PC-3 (cell line): ENCODE data around the gene SERPINA4. TPM values are rescaled to one million over a fixed set of nuclear protein-coding genes. Genes with fewer than 3 reads are reported as not detected.

Source experiments
- ATAC-seq: fragments of 200-7000 bp; cut with Tn5 transposase; 2 replicates; pipeline ENCODE4 v1.9.1; 2020; ENCODE audit warnings: mild to moderate bottlenecking, moderate library complexity
- BruUV-seq: library from RNA; stranded (reverse); fragments of 400-500 nt; replicated peaks from 2 replicates; lab custom pipeline; 2021; lab: Mats Ljungman, UMichigan
- CTCF ChIA-PET: fragments of 300-600 bp; sonication (Branson Sonifier 250); formaldehyde crosslinking; loops from one replicate; lab custom pipeline; 2022; ENCODE audit warnings: antibody characterized with exemption; lab: Charles Lee
- POLR2A ChIA-PET: fragments of 300-600 bp; sonication (Branson Sonifier 250); formaldehyde crosslinking; loops from one replicate; lab custom pipeline; 2022; ENCODE audit warnings: antibody characterized with exemption; ENCODE audit not compliant: unreplicated experiment; lab: Charles Lee
- DNase-seq: peaks from one replicate; pipeline ENCODE4 v3.0.0-alpha.2; 2015
- H2AFZ ChIP-seq: fragments of 300-600 bp; sonication (generic); 2 replicates; pipeline ENCODE4 v1.6.0; 2016; ENCODE audit warnings: antibody characterized with exemption, low read length
- H3F3A ChIP-seq: fragments of 300-600 bp; sonication (generic); one replicate; pipeline ENCODE4 v1.6.0; 2017; ENCODE audit warnings: antibody characterized with exemption, low read length, control low read depth, mild to moderate bottlenecking; ENCODE audit not compliant: unreplicated experiment
- H3K27ac ChIP-seq: fragments of 300-600 bp; sonication (generic); 2 replicates; pipeline ENCODE4 v1.5.1; 2016; ENCODE audit warnings: mild to moderate bottlenecking, low read length
- H3K27me3 ChIP-seq: fragments of 300-600 bp; sonication (generic); 2 replicates; pipeline ENCODE4 v1.6.1; 2016; ENCODE audit warnings: low read length, mixed read lengths
- H3K36me3 ChIP-seq: fragments of 300-600 bp; sonication (generic); 2 replicates; pipeline ENCODE4 v1.6.1; 2016; ENCODE audit warnings: low read depth, mixed run types, low read length, mixed read lengths
- H3K4me1 ChIP-seq: fragments of 300-600 bp; sonication (generic); 2 replicates; pipeline ENCODE4 v1.5.1; 2016; ENCODE audit warnings: low read length; ENCODE audit not compliant: insufficient read depth
- H3K4me2 ChIP-seq: fragments of 300-600 bp; sonication (generic); 2 replicates; pipeline ENCODE4 v1.6.0; 2016; ENCODE audit warnings: low read length
- H3K4me3 ChIP-seq: fragments of 300-600 bp; sonication (generic); 2 replicates; pipeline ENCODE4 v1.5.1; 2016; ENCODE audit warnings: mild to moderate bottlenecking, low read length, mixed read lengths
- H3K79me2 ChIP-seq: fragments of 300-600 bp; sonication (generic); 2 replicates; pipeline ENCODE4 v1.6.1; 2017; ENCODE audit warnings: low read length, mixed read lengths
- H3K9ac ChIP-seq: fragments of 300-600 bp; sonication (generic); 2 replicates; pipeline ENCODE4 v1.6.0; 2016; ENCODE audit warnings: mild to moderate bottlenecking, low read length
- H3K9me2 ChIP-seq: fragments of 300-600 bp; sonication (generic); replicated peaks from 2 replicates; pipeline ENCODE4 v1.6.1; 2016; ENCODE audit warnings: mixed run types, low read length, mixed read lengths
- H3K9me3 ChIP-seq: fragments of 300-600 bp; sonication (generic); 2 replicates; pipeline ENCODE4 v1.6.1; 2016; ENCODE audit warnings: low read length, mixed read lengths
- H4K20me1 ChIP-seq: fragments of 300-600 bp; sonication (generic); 2 replicates; pipeline ENCODE4 v1.6.1; 2016; ENCODE audit warnings: low read length, mixed read lengths
- CTCF ChIP-seq: fragments of 300-600 bp; sonication (generic); conservative IDR thresholded peaks from 2 replicates; pipeline ENCODE4 v1.5.1; 2017; ENCODE audit warnings: antibody characterized with exemption, low read depth, mild to moderate bottlenecking, low read length
- EZH2 ChIP-seq: fragments of 300-600 bp; sonication (generic); IDR thresholded peaks from one replicate; pipeline ENCODE4 v1.6.1; 2017; ENCODE audit warnings: antibody characterized with exemption, mild to moderate bottlenecking, low read length; ENCODE audit not compliant: unreplicated experiment
- EZH2phosphoT487 ChIP-seq: fragments of 300-600 bp; sonication (generic); IDR thresholded peaks from 2 replicates; pipeline ENCODE4 v1.6.1; 2018; ENCODE audit warnings: mild to moderate bottlenecking, antibody characterized with exemption, low read length, borderline replicate concordance
- intact Hi-C: fragments of 100-400 bp; cut with micrococcal nuclease; formaldehyde crosslinking; loops from 2 replicates; pipeline ENCODE4 v1.9.0; 2023
- total RNA-seq: library from RNA; depleted of rRNA; stranded (reverse); fragments of >200 nt; gene quantifications from 2 replicates; pipeline ENCODE4 v1.2.3, GENCODE V29; 2014

SERPINA4 gene
- total RNA-seq, 1 experiment from 2014 or later, result not detected

- Histone ChIP-seq H3K4me3 (no peak overlapping the region), H3K27ac (no peak overlapping the region), H3F3A (no peaks in the 10 kb centered on the region), H3K27me3 (no peaks in the 10 kb centered on the region), H3K36me3 (no peaks in the 10 kb centered on the region), H4K20me1 (no peaks in the 10 kb centered on the region), H2AFZ (no peak overlapping the region), H3K9ac (no peak overlapping the region), H3K4me2 (no peak overlapping the region), H3K9me3 (no peaks in the 10 kb centered on the region), H3K9me2 (no peaks in the 10 kb centered on the region), H3K4me1 (no peaks in the 10 kb centered on the region), H3K79me2 (no peaks in the 10 kb centered on the region)
- ChIA-PET POLR2A (no interaction called here), CTCF (no interaction called here)
- intact Hi-C loops, result no loop called here
- DNase-seq, result no peak
- BruUV-seq, result no TSS peak
- no peak for TF ChIP-seq CTCF
- no peak for TF ChIP-seq EZH2
- TF ChIP-seq EZH2phosphoT487, result no peak
- no peak for ATAC-seq
Measured at GRCh38 chr14:94521375-94522114, 39.7 kb upstream of the SERPINA4 start.

GRCh38 chr14:94522115-94522724, 39.0 kb upstream of the SERPINA4 start:
- Histone ChIP-seq H3K4me2 (no peak overlapping the region), H4K20me1 (no peaks in the 10 kb centered on the region), H3K9me2 (no peaks in the 10 kb centered on the region), H3K79me2 (no peaks in the 10 kb centered on the region), H3K36me3 (no peaks in the 10 kb centered on the region), H3K4me3 (no peak overlapping the region), H2AFZ (no peak overlapping the region), H3K9me3 (no peaks in the 10 kb centered on the region), H3K4me1 (no peaks in the 10 kb centered on the region), H3K27me3 (no peaks in the 10 kb centered on the region), H3F3A (no peaks in the 10 kb centered on the region), H3K27ac (no peak overlapping the region), H3K9ac (no peak overlapping the region)
- intact Hi-C loops, result no loop called here
- TF ChIP-seq EZH2, result no peak
- TF ChIP-seq EZH2phosphoT487, result no peak
- no peak for TF ChIP-seq CTCF
- DNase-seq (no peak), ATAC-seq (no peak)
- CTCF ChIA-PET, result no interaction called here
- no TSS peak for BruUV-seq
- POLR2A ChIA-PET, result no interaction called here

GRCh38 chr14:94523265-94523664, 38.0 kb upstream of the SERPINA4 start:
- Histone ChIP-seq H3K9ac (no peak overlapping the region), H4K20me1 (no peaks in the 10 kb centered on the region), H3F3A (no peaks in the 10 kb centered on the region), H3K9me2 (no peaks in the 10 kb centered on the region), H3K4me3 (no peak overlapping the region), H3K27me3 (no peaks in the 10 kb centered on the region), H3K4me2 (no peak overlapping the region), H3K79me2 (no peaks in the 10 kb centered on the region), H2AFZ (no peak overlapping the region), H3K27ac (no peak overlapping the region), H3K9me3 (no peaks in the 10 kb centered on the region), H3K4me1 (no peaks in the 10 kb centered on the region), H3K36me3 (no peaks in the 10 kb centered on the region)
- intact Hi-C loops, result no loop called here
- TF ChIP-seq EZH2 (no peak), CTCF (no peak), EZH2phosphoT487 (no peak)
- POLR2A ChIA-PET, result no interaction called here
- CTCF ChIA-PET, result no interaction called here
- BruUV-seq, result no TSS peak
- DNase-seq (no peak), ATAC-seq (no peak)
